Stimulated activated naive B cell treated with anti-CD40 and anti-IgM and Interleukin-4, amounts not matched to agents 10 μg/mL and 1 μg/mL and 100 μg/mL, for 72 hours (primary cell): ENCODE measurements around the gene PPIF.

Source experiments
- ATAC-seq, 2 donors: fragments of 150-1000 bp; cut with Tn5 transposase; replicated peaks; 2 replicates each; pipeline ENCODE4 v1.10.0; 2021; ENCODE audit warnings: moderate library complexity in 1 of 2
- DNase-seq: peaks from one replicate; pipeline ENCODE4 v3.0.0; 2021
- H3K27ac Mint-ChIP-seq: one replicate; pipeline ENCODE4 v1.8.0; 2022; ENCODE audit warnings: mild to moderate bottlenecking, mixed read lengths
- H3K27me3 Mint-ChIP-seq, 2 donors: one replicate each; pipeline ENCODE4 v1.8.0; 2022; ENCODE audit warnings: mixed read lengths in 2 of 2
- H3K36me3 Mint-ChIP-seq, 2 donors: one replicate each; pipeline ENCODE4 v1.8.0; 2022; ENCODE audit warnings: mixed read lengths in 2 of 2, mild to moderate bottlenecking in 1 of 2
- H3K4me1 Mint-ChIP-seq, 2 donors: one replicate each; pipeline ENCODE4 v1.8.0; 2022; ENCODE audit warnings: mixed read lengths in 2 of 2, mild to moderate bottlenecking in 1 of 2
- H3K4me3 Mint-ChIP-seq, 2 donors: one replicate each; pipeline ENCODE4 v1.8.0; 2022; ENCODE audit warnings: mild to moderate bottlenecking in 2 of 2, mixed read lengths in 2 of 2, moderate library complexity in 1 of 2
- H3K9me3 Mint-ChIP-seq, 2 donors: one replicate each; pipeline ENCODE4 v1.8.0; 2022; ENCODE audit warnings: mixed read lengths in 2 of 2, mild to moderate bottlenecking in 1 of 2

The PPIF gene

DNA sequence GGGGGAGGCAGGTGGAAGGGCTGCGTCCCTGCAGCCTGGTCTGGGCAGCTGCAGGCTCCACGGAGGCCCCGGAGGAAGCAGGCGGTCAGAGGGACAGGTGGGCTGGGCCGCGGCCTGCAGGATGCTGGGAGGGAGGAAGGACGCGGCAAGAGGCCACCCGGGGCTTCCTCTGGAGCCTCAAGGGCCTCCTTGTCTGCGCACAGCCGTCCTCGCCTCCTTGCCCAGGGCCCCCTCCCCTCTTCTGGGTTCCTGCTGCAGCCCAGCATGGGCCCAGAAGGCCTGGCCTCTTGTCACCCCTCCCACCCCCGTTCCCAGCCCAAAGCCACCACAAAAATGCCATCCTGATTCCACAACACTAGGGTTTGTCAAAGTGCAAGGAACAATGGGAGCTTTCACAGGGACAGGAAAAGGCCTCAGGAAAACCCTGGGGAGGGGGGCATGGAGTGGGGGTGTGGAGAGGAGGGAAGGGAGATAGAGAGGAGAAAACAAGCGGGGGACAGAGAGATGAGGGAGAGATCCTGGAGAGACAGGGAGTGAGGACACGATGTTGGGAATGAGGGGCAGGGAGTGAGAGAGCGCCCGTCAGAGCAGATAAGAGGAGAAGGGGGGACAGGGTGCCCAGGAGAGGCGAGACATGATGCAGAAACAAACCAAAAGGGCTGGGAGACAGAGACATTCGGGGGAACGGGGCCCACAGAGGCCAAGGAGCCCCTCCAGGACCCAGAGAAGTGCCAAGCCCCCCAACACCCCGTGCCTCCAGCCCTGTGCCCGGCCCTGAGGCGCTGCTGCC, 56.4 kb downstream of the PPIF start:
- H3K36me3 Mint-ChIP-seq: no peaks in the 10 kb centered on the region
- ATAC-seq (no peak), DNase-seq (no peak)
- peaks cover 24 to 32% of the 10 kb centered on the region in 2 donors for H3K27me3 Mint-ChIP-seq
- H3K4me3 Mint-ChIP-seq: no peak overlapping the region
- H3K9me3 Mint-ChIP-seq: no peaks in the 10 kb centered on the region
- peaks cover 8 to 14% of the 10 kb centered on the region in 2 donors for H3K4me1 Mint-ChIP-seq
- H3K27ac Mint-ChIP-seq: no peak overlapping the region

GRCh38 chr10:79404231-79404609, 57.0 kb downstream of the PPIF start:
- H3K36me3 Mint-ChIP-seq: no peaks in the 10 kb centered on the region
- peaks cover 24 to 31% of the 10 kb centered on the region in 2 donors for H3K27me3 Mint-ChIP-seq
- peaks cover 8 to 13% of the 10 kb centered on the region in 2 donors for H3K4me1 Mint-ChIP-seq
- no peak for DNase-seq
- H3K4me3 Mint-ChIP-seq: no peak overlapping the region
- H3K9me3 Mint-ChIP-seq: no peaks in the 10 kb centered on the region
- H3K27ac Mint-ChIP-seq: no peak overlapping the region
- ATAC-seq: no peak

DNA sequence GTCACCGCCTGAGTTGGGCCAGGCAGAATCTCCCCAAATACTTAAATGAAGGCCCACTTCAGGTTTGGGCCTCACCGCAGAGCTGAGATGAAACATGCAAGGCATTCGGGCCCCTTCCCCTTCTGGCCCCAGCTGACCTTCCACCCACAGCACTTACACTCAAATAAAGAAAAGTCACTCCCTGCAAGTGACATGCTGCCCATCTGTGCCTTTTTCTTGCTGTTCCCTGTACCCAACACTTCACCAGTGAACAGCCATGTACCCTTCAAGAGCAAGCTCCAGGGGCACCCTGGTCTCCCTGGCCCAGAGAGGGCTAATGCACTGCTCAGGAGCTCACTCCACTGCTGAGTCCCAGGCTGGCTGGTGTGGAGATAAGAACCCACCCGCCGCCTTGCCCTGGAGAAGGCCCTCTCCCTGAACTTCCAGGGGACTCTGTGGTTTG, 57.4 kb downstream of the PPIF start:
- H3K4me1 Mint-ChIP-seq: peaks cover 6 to 9% of the 10 kb centered on the region in 2 donors
- DNase-seq (no peak), ATAC-seq (no peak)
- H3K27me3 Mint-ChIP-seq: peaks cover 24 to 26% of the 10 kb centered on the region in 2 donors
- H3K9me3 Mint-ChIP-seq: no peaks in the 10 kb centered on the region
- H3K27ac Mint-ChIP-seq: peak overlapping the region; percentile 39
- H3K4me3 Mint-ChIP-seq: no peak overlapping the region
- H3K36me3 Mint-ChIP-seq: no peaks in the 10 kb centered on the region
